NCI-H748 (cell line): ENCODE measurements around the gene ADAMTS18.
"Not testable (repeated sequence)": the region's sequence is repeated elsewhere in the genome, so short reads cannot be mapped to it uniquely, and the experiment has no call there.

Experiments used
- DNase-seq: peaks from one replicate; lab custom pipeline; 2025; ENCODE audit not compliant: unreplicated experiment; lab: John Stamatoyannopoulos, UW

The ADAMTS18 gene, protein sequence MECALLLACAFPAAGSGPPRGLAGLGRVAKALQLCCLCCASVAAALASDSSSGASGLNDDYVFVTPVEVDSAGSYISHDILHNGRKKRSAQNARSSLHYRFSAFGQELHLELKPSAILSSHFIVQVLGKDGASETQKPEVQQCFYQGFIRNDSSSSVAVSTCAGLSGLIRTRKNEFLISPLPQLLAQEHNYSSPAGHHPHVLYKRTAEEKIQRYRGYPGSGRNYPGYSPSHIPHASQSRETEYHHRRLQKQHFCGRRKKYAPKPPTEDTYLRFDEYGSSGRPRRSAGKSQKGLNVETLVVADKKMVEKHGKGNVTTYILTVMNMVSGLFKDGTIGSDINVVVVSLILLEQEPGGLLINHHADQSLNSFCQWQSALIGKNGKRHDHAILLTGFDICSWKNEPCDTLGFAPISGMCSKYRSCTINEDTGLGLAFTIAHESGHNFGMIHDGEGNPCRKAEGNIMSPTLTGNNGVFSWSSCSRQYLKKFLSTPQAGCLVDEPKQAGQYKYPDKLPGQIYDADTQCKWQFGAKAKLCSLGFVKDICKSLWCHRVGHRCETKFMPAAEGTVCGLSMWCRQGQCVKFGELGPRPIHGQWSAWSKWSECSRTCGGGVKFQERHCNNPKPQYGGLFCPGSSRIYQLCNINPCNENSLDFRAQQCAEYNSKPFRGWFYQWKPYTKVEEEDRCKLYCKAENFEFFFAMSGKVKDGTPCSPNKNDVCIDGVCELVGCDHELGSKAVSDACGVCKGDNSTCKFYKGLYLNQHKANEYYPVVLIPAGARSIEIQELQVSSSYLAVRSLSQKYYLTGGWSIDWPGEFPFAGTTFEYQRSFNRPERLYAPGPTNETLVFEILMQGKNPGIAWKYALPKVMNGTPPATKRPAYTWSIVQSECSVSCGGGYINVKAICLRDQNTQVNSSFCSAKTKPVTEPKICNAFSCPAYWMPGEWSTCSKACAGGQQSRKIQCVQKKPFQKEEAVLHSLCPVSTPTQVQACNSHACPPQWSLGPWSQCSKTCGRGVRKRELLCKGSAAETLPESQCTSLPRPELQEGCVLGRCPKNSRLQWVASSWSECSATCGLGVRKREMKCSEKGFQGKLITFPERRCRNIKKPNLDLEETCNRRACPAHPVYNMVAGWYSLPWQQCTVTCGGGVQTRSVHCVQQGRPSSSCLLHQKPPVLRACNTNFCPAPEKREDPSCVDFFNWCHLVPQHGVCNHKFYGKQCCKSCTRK (N-terminal part only)

GRCh38 chr16:77434530-77435271 lies at the start of gene ADAMTS18:
ADAMTS18 (minus strand) TSS chr16:77435034; CDS start chr16:77434695, 339 bp downstream.
- DNase-seq, result peak; percentile 72

- DNase-seq, result no peak
These were observed 46.0 kb upstream of the ADAMTS18 start for GRCh38 chr16:77480681-77481315.

GRCh38 chr16:77472262-77472661 lies 37.4 kb upstream of the ADAMTS18 start:
- DNase-seq, result no peak

GRCh38 chr16:77470851-77471250 lies 36.0 kb upstream of the ADAMTS18 start:
- no peak for DNase-seq

DNA sequence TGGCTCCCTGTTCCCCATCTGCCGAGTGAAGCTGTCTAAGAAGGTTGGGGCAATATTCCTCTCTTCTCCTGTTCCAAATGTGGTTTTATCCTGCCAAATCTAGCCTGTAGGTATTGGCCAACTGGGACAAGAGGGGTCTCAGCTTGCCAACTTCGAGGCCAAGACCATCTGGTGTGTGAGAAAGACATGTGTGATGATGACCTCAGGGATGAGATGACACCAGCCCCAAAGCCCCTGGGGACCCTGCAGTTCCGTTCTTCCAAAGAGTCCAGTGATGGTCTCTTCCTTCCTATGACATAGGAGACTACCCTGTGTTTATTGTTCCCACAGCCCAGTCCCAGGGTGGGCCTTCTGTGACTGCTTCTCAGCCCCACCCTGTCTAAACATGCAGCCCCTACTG lies 34.8 kb upstream of the ADAMTS18 start:
- DNase-seq, result no peak

DNA sequence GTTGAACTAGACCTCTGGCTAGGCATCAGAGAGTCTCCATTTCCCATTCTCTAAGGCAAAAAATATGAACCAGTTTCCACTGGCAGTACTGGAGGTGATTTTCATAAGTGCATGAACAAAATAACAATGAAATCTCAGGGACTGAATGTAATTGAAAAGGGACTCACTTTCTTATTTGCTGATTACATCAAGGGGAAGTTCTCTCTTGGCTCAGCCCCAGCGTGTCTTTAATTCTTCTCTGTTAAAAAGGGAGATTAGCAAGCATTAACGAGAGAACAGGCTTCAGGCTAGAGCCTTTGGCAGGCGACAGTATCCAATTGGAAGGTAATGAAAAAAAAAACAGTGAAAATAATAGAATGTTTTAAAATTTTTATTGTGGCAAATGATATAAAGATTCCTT lies 34.0 kb upstream of the ADAMTS18 start:
- no peak for DNase-seq

- DNase-seq, result no peak
These were observed 33.0 kb upstream of the ADAMTS18 start for GRCh38 chr16:77467821-77468335.

DNA sequence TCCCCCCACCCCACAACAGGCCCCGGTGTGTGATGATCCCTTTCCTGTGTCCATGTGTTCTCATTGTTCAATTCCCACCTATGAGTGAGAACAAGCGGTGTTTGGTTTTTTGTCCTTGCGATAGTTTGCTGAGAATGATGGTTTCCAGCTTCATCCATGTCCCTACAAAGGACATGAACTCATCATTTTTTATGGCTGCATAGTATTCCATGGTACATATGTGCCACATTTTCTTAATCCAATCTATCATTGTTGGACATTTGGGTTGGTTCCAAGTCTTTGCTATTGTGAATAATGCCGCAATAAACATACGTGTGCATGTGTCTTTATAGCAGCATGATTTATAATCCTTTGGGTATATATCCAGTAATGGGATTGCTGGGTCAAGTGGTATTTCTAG lies 28.8 kb upstream of the ADAMTS18 start:
- DNase-seq, result not testable (repeated sequence)

GRCh38 chr16:77462894-77463293 lies 28.1 kb upstream of the ADAMTS18 start:
- DNase-seq, result no peak

GRCh38 chr16:77459534-77460254 lies 24.9 kb upstream of the ADAMTS18 start:
- DNase-seq, result no peak

DNA sequence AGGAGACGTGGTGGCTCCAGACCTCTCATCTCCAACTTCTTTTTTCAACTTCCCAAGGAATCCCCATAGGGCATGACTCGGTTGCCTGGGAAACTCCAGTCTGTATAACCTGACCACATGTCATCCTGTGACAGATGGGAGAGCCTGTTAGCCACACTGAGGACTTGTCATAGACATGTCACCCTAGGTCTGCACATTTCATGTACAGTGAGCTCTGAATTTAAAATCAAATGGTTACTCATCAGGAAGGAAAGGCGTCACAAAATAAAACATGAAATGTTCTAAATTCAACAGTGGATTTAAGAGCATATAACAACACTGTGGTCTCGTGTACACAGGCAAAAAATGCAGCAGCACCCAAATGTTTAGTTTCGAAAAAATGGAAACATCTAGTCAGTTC lies 22.2 kb upstream of the ADAMTS18 start:
- no peak for DNase-seq

DNA sequence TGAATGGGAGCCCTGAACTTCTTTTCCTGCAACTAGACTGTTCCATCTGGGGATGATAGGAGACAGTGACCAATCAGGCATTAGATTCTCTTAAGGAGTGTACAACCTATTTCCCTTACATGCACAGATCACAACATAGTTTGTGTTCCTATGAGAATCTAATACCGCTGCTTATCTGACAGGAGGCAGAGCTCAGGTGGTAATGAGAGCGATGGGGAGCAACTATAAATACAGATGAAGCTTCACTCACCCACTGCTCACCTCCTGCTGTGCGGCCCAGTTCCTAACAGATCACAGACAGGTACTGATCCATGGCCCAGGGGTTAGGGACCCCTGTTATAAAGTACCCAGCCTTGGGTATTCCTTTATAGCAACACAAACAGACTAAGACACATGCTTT lies 17.4 kb upstream of the ADAMTS18 start:
- no peak for DNase-seq

DNA sequence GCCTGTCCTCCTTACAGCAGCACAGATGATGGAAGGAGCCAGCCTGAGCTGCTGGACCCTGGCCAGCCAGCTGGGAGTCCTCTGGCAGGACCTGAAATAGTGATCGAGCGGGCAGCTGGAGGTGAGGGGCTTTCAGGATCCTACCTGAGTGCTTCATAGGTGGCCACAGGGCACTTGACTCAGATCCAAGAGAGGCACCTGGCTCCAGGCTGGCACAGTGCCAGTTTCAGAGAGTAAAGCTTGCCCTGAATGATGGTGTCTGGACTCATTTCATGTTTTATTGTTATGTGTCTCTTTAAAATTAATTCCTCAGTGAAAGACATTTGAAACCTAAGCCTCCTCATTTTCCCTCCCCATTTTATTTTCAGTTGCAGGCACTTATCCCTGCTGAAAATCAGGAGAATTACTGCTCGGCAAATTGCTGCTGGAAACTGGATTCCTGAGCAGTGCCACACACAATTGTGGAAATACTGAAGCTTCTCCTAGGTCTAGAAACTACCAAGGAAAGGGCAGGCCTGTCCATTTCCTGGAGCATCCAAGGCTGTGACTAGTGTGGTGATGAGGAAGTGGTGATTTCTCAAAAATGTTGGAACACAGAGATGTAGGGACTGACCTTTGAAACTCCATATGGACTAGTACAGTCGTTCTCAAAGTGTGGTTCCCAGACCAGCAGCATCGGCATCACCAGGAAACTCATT lies 16.1 kb upstream of the ADAMTS18 start:
- peak; percentile 99 for DNase-seq

DNA sequence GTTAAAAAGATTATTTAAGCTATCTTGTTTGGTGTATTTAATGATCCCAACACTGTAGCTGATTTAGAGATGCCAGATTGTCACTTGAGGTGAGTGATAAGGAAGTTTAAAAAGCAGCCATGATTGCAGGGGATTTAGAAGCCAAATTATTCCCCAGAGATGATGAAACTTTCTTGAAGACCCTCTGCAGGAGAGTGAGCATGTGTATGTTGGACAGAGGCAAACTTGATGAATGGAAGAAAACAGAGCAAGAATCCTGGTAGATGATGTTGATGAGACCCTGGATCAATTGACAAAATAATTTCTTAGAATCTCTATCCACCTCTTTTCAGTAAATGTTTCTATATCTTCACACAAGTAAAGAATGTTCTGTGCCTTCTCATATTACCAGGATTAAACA lies 14.4 kb upstream of the ADAMTS18 start:
- no peak for DNase-seq

DNA sequence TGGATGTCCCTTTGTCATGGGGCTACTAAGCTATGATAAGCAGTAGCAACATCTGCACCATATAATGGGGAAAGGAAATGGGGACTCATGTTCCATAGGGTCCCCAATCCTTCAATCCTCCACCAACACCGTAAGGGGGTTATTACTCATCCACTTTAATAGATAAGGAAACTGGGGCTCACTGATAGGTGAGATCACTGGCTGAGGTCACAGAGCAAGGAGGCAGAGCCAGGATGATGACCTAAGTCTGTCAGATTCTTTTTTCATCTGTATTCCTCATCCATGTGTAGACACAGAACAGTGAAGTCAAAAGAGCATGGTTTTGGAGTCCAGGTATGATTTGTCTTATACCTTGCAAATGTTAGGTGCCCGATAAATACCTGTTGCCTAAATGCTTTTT lies 10.5 kb upstream of the ADAMTS18 start:
- DNase-seq, result no peak

DNA sequence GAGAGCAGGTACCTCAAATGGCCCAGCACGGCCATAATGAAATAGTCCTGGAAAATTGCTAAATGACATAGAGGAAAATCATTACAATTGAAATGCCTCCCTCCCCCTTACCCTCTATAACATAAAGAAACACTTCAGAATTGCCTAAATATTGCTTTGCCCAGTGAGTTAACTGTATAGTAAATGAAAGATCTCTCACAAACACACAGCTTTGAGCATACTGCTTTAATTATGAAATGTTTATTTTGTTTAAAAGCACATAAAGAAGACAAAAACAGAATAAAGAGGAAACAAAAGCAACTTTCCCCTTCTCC lies 9.3 kb upstream of the ADAMTS18 start:
- no peak for DNase-seq

GRCh38 chr16:77443357-77444146 lies 8.7 kb upstream of the ADAMTS18 start:
- DNase-seq, result peak; percentile 95

- no peak for DNase-seq
These were observed 7.2 kb upstream of the ADAMTS18 start for GRCh38 chr16:77442078-77442477.
